ENCODE data around the gene GPER1. TPM values are rescaled to one million over a fixed set of nuclear protein-coding genes. Genes with fewer than 3 reads are reported as not detected.

GPER1 gene
- total RNA-seq, 1 donor from 2014 or later, result 1.2 TPM

GRCh38 chr7:1110358-1110757 lies 22.4 kb downstream of the GPER1 start:
- Histone ChIP-seq H3K9me3 (ENCODE audit: low read depth) (no peaks in the 10 kb centered on the region), H3K27ac (no peak overlapping the region), H3F3A (ENCODE audit: low read depth) (no peaks in the 10 kb centered on the region), H3K27me3 (no peaks in the 10 kb centered on the region), H3K9ac (no peak overlapping the region), H3K4me1 (peaks cover 4% of the 10 kb centered on the region), H3K36me3 (no peaks in the 10 kb centered on the region), H4K20me1 (ENCODE audit: low read depth) (peaks cover 21% of the 10 kb centered on the region), H3K4me3 (no peak overlapping the region), H3K4me2 (no peak overlapping the region), H2AFZ (replicated peaks) (no peak overlapping the region), H3K79me2 (ENCODE audit: low read depth) (peaks cover 35% of the 10 kb centered on the region)
- TF ChIP-seq EZH2 (IDR thresholded peaks at IDR 0.05) (no peak), EZH2phosphoT487 (IDR thresholded peaks at IDR 0.05) (no peak), CTCF (IDR thresholded peaks at IDR 0.05) (no peak)
- Mint-ChIP-seq H3K4me3 (no peak overlapping the region), H3K27ac (no peak overlapping the region), H3K27me3 (ENCODE audit: insufficient read depth, low read depth) (peaks cover 5% of the 10 kb centered on the region), H3K4me1 (peaks cover 19% of the 10 kb centered on the region), H3K36me3 (no peaks in the 10 kb centered on the region), H3K9me3 (no peaks in the 10 kb centered on the region)
- no peak for DNase-seq (ENCODE audit: low spot score)

GRCh38 chr7:1111156-1111555 lies 23.2 kb downstream of the GPER1 start:
- Mint-ChIP-seq H3K36me3 (no peaks in the 10 kb centered on the region), H3K9me3 (no peaks in the 10 kb centered on the region), H3K27me3 (ENCODE audit: insufficient read depth, low read depth) (peaks cover 5% of the 10 kb centered on the region), H3K27ac (no peak overlapping the region), H3K4me3 (no peak overlapping the region), H3K4me1 (peaks cover 12% of the 10 kb centered on the region)
- no peaks in the 10 kb centered on the region for H3K27me3 ChIP-seq
- no peak for TF ChIP-seq CTCF (IDR thresholded peaks at IDR 0.05)
- TF ChIP-seq EZH2 (IDR thresholded peaks at IDR 0.05), result no peak
- no peak for TF ChIP-seq EZH2phosphoT487 (IDR thresholded peaks at IDR 0.05)
- no peaks in the 10 kb centered on the region for H3K4me1 ChIP-seq
- no peak overlapping the region for H3K27ac ChIP-seq
- peaks cover 14% of the 10 kb centered on the region for H4K20me1 ChIP-seq (ENCODE audit: low read depth)
- no peak overlapping the region for H3K9ac ChIP-seq
- no peaks in the 10 kb centered on the region for H3K36me3 ChIP-seq
- DNase-seq (ENCODE audit: low spot score), result no peak
- H3F3A ChIP-seq (ENCODE audit: low read depth), result no peaks in the 10 kb centered on the region
- H3K4me2 ChIP-seq, result no peak overlapping the region
- no peak overlapping the region for H2AFZ ChIP-seq (replicated peaks)
- H3K9me3 ChIP-seq (ENCODE audit: low read depth), result no peaks in the 10 kb centered on the region
- H3K4me3 ChIP-seq, result no peak overlapping the region
- H3K79me2 ChIP-seq (ENCODE audit: low read depth), result peaks cover 28% of the 10 kb centered on the region

GRCh38 chr7:1112109-1112508 lies 24.2 kb downstream of the GPER1 start:
- H3K9ac ChIP-seq, result no peak overlapping the region
- TF ChIP-seq CTCF (IDR thresholded peaks at IDR 0.05) (no peak), EZH2 (IDR thresholded peaks at IDR 0.05) (no peak), EZH2phosphoT487 (IDR thresholded peaks at IDR 0.05) (no peak)
- H3F3A ChIP-seq (ENCODE audit: low read depth), result no peaks in the 10 kb centered on the region
- H3K4me2 ChIP-seq, result no peak overlapping the region
- Mint-ChIP-seq H3K9me3 (no peaks in the 10 kb centered on the region), H3K27ac (no peak overlapping the region), H3K36me3 (no peaks in the 10 kb centered on the region), H3K4me1 (peaks cover 7% of the 10 kb centered on the region), H3K4me3 (no peak overlapping the region), H3K27me3 (ENCODE audit: insufficient read depth, low read depth) (peaks cover 3% of the 10 kb centered on the region)
- H2AFZ ChIP-seq (replicated peaks), result no peak overlapping the region
- H3K27me3 ChIP-seq, result no peaks in the 10 kb centered on the region
- H3K9me3 ChIP-seq (ENCODE audit: low read depth), result no peaks in the 10 kb centered on the region
- H3K36me3 ChIP-seq, result no peaks in the 10 kb centered on the region
- peaks cover 22% of the 10 kb centered on the region for H3K79me2 ChIP-seq (ENCODE audit: low read depth)
- no peak overlapping the region for H3K27ac ChIP-seq
- no peaks in the 10 kb centered on the region for H3K4me1 ChIP-seq
- no peak overlapping the region for H3K4me3 ChIP-seq
- no peak for DNase-seq (ENCODE audit: low spot score)
- peaks cover 7% of the 10 kb centered on the region for H4K20me1 ChIP-seq (ENCODE audit: low read depth)
